DND-41 (cell line): ENCODE results near the gene DGKI.

Experiments
- ATAC-seq: fragments of 200-7000 bp; cut with Tn5 transposase; 3 replicates; pipeline ENCODE4 v1.9.1; 2021; ENCODE audit warnings: low read depth; ENCODE audit not compliant: insufficient read depth
- DNase-seq: peaks from one replicate; pipeline ENCODE4 v3.0.0-alpha.2; 2020
- H2AFZ ChIP-seq: 2 replicates; pipeline ENCODE4 v1.6.0; 2012; ENCODE audit warnings: low read depth, low read length
- H3K27ac ChIP-seq: 2 replicates; pipeline ENCODE4 v1.5.1; 2012; ENCODE audit warnings: low read length, inconsistent platforms
- H3K27me3 ChIP-seq: fragments of 200-600 bp; sonication (generic); 2 replicates; pipeline ENCODE4 v1.6.0; 2012; ENCODE audit warnings: low read length, mild to moderate bottlenecking, inconsistent platforms; ENCODE audit not compliant: insufficient read depth, poor library complexity
- H3K36me3 ChIP-seq: 2 replicates; pipeline ENCODE4 v1.5.1; 2012; ENCODE audit warnings: low read length, inconsistent platforms; ENCODE audit not compliant: insufficient read depth
- H3K4me1 ChIP-seq: 2 replicates; pipeline ENCODE4 v1.5.1; 2012; ENCODE audit warnings: mild to moderate bottlenecking, low read length; ENCODE audit not compliant: insufficient read depth
- H3K4me2 ChIP-seq: 2 replicates; pipeline ENCODE4 v1.6.0; 2012; ENCODE audit warnings: mild to moderate bottlenecking, moderate library complexity, low read length, inconsistent platforms; ENCODE audit not compliant: insufficient read depth
- H3K4me3 ChIP-seq, 2 experiments: fragments of 200-600 bp in 1 of 2; shearing (Covaris generic) in 1 of 2; 2 replicates each; pipeline ENCODE4 v1.5.1; 2012 to 2016; ENCODE audit warnings: inconsistent platforms in 2 of 2, low read length in 2 of 2, mild to moderate bottlenecking in 2 of 2, low read depth in 1 of 2, moderate library complexity in 1 of 2
- H3K79me2 ChIP-seq: 2 replicates; pipeline ENCODE4 v1.6.0; 2012; ENCODE audit warnings: low read length, inconsistent platforms; ENCODE audit not compliant: insufficient read depth
- H3K9ac ChIP-seq: 2 replicates; pipeline ENCODE4 v1.6.0; 2012; ENCODE audit warnings: low read depth, mild to moderate bottlenecking, inconsistent platforms, low read length, moderate library complexity
- H3K9me3 ChIP-seq: 2 replicates; pipeline ENCODE4 v1.5.1; 2012; ENCODE audit warnings: low read length, moderate library complexity, mild to moderate bottlenecking, inconsistent platforms; ENCODE audit not compliant: insufficient read depth, severe bottlenecking
- H4K20me1 ChIP-seq: 2 replicates; pipeline ENCODE4 v1.6.0; 2012; ENCODE audit warnings: low read length; ENCODE audit not compliant: insufficient read depth
- EZH2 ChIP-seq: IDR thresholded peaks from 3 replicates; pipeline ENCODE4 v1.6.1; 2012; ENCODE audit warnings: borderline replicate concordance, low read depth, mild to moderate bottlenecking, moderate library complexity, low read length, inconsistent platforms; ENCODE audit not compliant: severe bottlenecking
- TF ChIP-seq, protein P1 (sequence below): IDR thresholded peaks from 2 replicates; pipeline ENCODE4 v1.5.1; 2012; ENCODE audit warnings: borderline replicate concordance, low read length, moderate library complexity, mild to moderate bottlenecking; ENCODE audit not compliant: poor library complexity, severe bottlenecking; ENCODE audit errors: extremely low read depth

Gene DGKI

DNA sequence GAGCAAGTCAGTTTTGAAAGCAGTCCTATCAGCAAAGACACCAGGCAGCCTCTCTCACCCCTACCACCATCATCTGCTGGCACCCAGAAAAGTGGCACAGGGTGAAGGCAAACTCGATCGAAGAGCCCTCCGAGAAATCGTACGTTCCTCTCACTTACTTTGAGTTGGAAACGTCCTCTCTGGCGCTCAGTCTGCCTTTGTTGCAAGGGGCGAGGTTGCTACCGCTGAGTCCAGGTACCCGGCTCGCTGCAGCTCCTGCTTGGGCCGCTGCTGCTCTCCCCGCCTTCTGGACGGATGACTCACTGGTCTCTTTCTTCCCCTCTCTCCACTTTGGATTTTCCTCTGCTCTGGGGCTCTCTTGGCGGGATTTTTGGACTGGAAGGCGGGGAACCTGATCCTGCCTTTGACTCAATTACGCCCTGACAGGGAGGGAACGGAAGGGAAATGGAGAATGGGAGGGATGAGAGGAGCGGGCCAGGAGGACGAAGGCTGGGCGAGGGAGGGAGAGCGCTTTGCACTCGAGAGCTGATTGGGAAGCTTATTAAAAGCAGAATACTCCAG, 503.4 kb downstream of the DGKI start, which contains the start of gene PTN:
Gene PTN, minus strand, starts transcription at position 453 of the 561 bp plus-strand sequence. CDS start 88,760 bp downstream, outside the sequence.
- ATAC-seq (no peak), DNase-seq (no peak)
- Histone ChIP-seq H4K20me1 (no peaks in the 10 kb centered on the region), H3K4me3 (no peak within 1 kb of the TSS), H2AFZ (no peak within 1 kb of the TSS), H3K27me3 (no peaks in the 10 kb centered on the region), H3K9ac (no peak within 1 kb of the TSS), H3K4me2 (no peak within 1 kb of the TSS), H3K27ac (no peak within 1 kb of the TSS), H3K36me3 (no peaks in the 10 kb centered on the region), H3K9me3 (no peaks in the 10 kb centered on the region), H3K79me2 (no peaks in the 10 kb centered on the region), H3K4me1 (no peaks in the 10 kb centered on the region)
- no peak for TF ChIP-seq EZH2
- TF ChIP-seq, protein P1, sequence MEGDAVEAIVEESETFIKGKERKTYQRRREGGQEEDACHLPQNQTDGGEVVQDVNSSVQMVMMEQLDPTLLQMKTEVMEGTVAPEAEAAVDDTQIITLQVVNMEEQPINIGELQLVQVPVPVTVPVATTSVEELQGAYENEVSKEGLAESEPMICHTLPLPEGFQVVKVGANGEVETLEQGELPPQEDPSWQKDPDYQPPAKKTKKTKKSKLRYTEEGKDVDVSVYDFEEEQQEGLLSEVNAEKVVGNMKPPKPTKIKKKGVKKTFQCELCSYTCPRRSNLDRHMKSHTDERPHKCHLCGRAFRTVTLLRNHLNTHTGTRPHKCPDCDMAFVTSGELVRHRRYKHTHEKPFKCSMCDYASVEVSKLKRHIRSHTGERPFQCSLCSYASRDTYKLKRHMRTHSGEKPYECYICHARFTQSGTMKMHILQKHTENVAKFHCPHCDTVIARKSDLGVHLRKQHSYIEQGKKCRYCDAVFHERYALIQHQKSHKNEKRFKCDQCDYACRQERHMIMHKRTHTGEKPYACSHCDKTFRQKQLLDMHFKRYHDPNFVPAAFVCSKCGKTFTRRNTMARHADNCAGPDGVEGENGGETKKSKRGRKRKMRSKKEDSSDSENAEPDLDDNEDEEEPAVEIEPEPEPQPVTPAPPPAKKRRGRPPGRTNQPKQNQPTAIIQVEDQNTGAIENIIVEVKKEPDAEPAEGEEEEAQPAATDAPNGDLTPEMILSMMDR: no peak

DNA sequence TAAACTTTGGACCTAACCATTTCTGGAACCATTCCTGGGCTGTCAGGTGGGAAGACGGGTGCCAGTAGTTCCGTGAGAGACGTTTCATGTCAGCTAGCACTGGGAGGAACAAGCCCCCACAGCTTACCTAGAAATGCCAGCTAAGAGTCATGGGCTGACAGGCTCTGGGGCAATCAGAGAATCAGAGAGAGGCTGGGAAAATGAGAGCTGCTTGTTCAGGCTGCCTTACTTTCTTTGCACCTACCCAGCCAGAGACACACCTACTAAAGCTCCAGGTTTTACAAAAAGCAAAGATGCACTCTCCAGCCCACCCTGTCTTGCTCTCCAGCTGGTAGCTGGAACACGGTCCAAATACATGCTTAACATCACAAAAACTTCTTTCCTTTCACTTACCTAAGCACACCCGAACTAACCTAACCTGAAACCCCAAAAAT, 503.9 kb downstream of the DGKI start:
- Histone ChIP-seq H3K79me2 (no peaks in the 10 kb centered on the region), H3K36me3 (no peaks in the 10 kb centered on the region), H3K27ac (no peak overlapping the region), H2AFZ (no peak overlapping the region), H3K9ac (no peak overlapping the region), H3K9me3 (no peaks in the 10 kb centered on the region), H3K4me2 (no peak overlapping the region), H3K4me3 (no peak overlapping the region), H4K20me1 (no peaks in the 10 kb centered on the region), H3K27me3 (no peaks in the 10 kb centered on the region), H3K4me1 (no peaks in the 10 kb centered on the region)
- no peak for ATAC-seq
- DNase-seq: no peak
- no peak for TF ChIP-seq EZH2
- TF ChIP-seq, protein P1: no peak

DNA sequence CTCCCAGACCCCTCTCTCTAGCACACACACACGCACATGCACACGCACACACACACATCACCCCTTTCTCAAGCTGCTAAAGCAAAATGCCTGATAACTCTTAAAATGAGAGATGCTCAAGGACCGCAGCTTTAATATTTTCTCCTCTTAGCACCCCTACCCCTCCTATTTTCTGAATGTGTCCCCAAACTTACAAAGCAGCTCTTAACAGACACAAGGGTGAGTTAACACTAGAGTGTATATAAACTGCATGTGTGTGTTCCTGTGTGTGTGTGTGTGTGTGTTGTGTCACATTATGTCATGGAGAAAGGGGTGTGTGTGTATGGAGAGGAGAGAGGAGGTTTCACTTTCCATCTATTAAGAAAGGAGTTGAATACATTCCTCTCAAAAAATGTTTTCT, 504.5 kb downstream of the DGKI start:
- no peak for DNase-seq
- no peak overlapping the region for H3K9ac ChIP-seq
- TF ChIP-seq, protein P1: no peak

More for the DNA sequence above, 504.5 kb downstream of the DGKI start:
- ATAC-seq: no peak
- no peak overlapping the region for H3K4me3 ChIP-seq
- H3K4me2 ChIP-seq: no peak overlapping the region
- peaks cover 2% of the 10 kb centered on the region for H3K27me3 ChIP-seq
- no peak overlapping the region for H3K27ac ChIP-seq
- no peaks in the 10 kb centered on the region for H4K20me1 ChIP-seq
- no peaks in the 10 kb centered on the region for H3K79me2 ChIP-seq
- H3K4me1 ChIP-seq: no peaks in the 10 kb centered on the region
- H2AFZ ChIP-seq: no peak overlapping the region
- no peaks in the 10 kb centered on the region for H3K36me3 ChIP-seq
- H3K9me3 ChIP-seq: no peaks in the 10 kb centered on the region
